Osteocyte (in vitro differentiated cells): ENCODE data around the gene AMBP. TPM values are rescaled to one million over a fixed set of nuclear protein-coding genes. Genes with fewer than 3 reads are reported as not detected.

Experiments
- DNase-seq: peaks from one replicate; pipeline ENCODE4 v3.0.0; 2021; ENCODE audit warnings: mixed read lengths; ENCODE audit not compliant: unreplicated experiment; ENCODE audit errors: extremely low spot score
- H3K27ac Mint-ChIP-seq: one replicate; pipeline ENCODE4 v1.8.0; 2021; ENCODE audit warnings: mild to moderate bottlenecking, mixed read lengths; ENCODE audit not compliant: unreplicated experiment
- H3K27me3 Mint-ChIP-seq: one replicate; pipeline ENCODE4 v1.8.0; 2021; ENCODE audit warnings: mixed read lengths; ENCODE audit not compliant: unreplicated experiment
- H3K36me3 Mint-ChIP-seq: one replicate; pipeline ENCODE4 v1.8.0; 2021; ENCODE audit warnings: mixed read lengths; ENCODE audit not compliant: unreplicated experiment
- H3K4me1 Mint-ChIP-seq: one replicate; pipeline ENCODE4 v1.8.0; 2021; ENCODE audit warnings: mixed read lengths; ENCODE audit not compliant: unreplicated experiment
- H3K4me3 Mint-ChIP-seq: one replicate; pipeline ENCODE4 v1.8.0; 2021; ENCODE audit warnings: mild to moderate bottlenecking, moderate library complexity, mixed read lengths; ENCODE audit not compliant: unreplicated experiment
- H3K9me3 Mint-ChIP-seq: one replicate; pipeline ENCODE4 v1.8.0; 2021; ENCODE audit warnings: mixed read lengths; ENCODE audit not compliant: unreplicated experiment
- total RNA-seq: library from RNA; stranded (reverse); gene quantifications from 2 replicates; pipeline ENCODE4 v1.2.1, GENCODE V29; 2021
- TF ChIP-seq, protein P1 (sequence below): fragments of 200-600 bp; sonication (generic); IDR thresholded peaks from 2 replicates; pipeline ENCODE4 v1.5.0; 2021; ENCODE audit warnings: antibody characterized with exemption, mild to moderate bottlenecking, moderate library complexity

Gene AMBP
- total RNA-seq, 1 donor from 2014 or later: not detected

DNA sequence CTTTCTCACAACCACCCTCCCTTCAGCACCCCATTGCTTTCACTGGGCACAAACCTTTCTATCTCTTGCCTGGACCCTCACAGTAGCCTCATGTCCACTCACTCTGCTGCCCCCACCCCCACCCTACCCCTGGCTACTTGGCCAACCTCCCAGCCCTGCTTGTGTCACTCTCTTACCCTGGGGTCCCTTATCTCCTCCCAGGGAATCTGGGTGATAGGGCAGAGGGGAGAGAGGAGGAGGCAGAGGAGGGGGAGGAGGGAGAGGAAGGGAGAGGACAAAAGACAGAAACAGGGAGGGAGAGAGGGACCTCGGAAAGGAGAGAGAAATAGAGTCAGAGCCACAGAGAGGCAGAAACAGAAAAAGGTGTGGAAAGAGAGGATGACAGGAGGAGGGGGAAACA is 46.0 kb upstream of the AMBP start:
- H3K27me3 Mint-ChIP-seq: peaks cover 17% of the 10 kb centered on the region
- no peak overlapping the region for H3K4me3 Mint-ChIP-seq
- no peaks in the 10 kb centered on the region for H3K9me3 Mint-ChIP-seq
- peaks cover 3% of the 10 kb centered on the region for H3K4me1 Mint-ChIP-seq
- no peaks in the 10 kb centered on the region for H3K36me3 Mint-ChIP-seq
- TF ChIP-seq, protein P1, sequence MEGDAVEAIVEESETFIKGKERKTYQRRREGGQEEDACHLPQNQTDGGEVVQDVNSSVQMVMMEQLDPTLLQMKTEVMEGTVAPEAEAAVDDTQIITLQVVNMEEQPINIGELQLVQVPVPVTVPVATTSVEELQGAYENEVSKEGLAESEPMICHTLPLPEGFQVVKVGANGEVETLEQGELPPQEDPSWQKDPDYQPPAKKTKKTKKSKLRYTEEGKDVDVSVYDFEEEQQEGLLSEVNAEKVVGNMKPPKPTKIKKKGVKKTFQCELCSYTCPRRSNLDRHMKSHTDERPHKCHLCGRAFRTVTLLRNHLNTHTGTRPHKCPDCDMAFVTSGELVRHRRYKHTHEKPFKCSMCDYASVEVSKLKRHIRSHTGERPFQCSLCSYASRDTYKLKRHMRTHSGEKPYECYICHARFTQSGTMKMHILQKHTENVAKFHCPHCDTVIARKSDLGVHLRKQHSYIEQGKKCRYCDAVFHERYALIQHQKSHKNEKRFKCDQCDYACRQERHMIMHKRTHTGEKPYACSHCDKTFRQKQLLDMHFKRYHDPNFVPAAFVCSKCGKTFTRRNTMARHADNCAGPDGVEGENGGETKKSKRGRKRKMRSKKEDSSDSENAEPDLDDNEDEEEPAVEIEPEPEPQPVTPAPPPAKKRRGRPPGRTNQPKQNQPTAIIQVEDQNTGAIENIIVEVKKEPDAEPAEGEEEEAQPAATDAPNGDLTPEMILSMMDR: no peak
- no peak for DNase-seq
- no peak overlapping the region for H3K27ac Mint-ChIP-seq

DNA sequence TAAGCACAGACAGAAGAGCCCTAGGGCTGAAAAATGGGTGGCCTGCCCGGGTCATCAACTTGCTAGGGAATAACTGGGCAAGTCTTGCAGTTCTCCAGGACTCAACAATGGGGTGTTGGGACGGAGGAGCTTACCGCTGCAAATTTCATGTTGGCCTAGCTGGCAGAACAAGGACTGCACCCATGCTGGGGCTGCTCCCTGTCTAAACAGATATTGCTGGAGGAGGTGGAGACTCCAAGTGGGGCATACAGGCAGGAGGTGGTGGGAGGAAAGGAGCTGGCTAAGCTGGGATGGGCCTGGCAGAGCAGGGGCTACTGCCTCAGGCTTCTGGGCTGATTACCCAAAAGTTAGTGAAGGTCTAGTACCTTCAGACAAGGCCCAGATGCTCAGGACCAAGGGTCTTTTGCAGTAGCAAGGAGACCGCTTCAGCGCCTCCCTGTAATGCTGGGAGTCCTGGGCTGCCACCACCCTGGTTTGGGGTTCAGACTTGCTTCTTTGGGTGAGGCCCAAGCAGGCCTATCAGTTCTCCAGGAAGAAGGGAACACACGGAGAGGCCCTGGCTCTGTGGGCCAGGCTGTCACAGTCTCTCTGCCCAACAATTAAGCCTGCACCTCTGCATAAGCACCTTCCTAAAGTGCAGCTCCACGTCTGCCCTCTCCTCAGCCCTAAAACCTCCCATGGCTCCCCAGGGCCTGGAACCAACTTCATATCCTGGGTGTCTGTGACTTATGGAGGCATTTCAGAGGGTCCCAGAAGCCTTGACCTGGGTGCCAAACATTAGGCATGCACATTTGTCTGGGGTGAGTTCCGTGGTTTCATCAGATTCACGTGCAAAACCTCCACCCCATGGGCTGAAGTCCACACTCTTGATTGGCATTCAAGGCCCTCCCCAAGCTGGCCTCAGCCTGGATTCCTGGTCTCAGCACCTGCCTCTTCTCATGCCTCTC is 45.2 kb upstream of the AMBP start:
- TF ChIP-seq, protein P1: no peak
- Mint-ChIP-seq H3K4me3 (no peak overlapping the region), H3K4me1 (peaks cover 3% of the 10 kb centered on the region), H3K27ac (no peak overlapping the region), H3K36me3 (no peaks in the 10 kb centered on the region), H3K27me3 (peaks cover 20% of the 10 kb centered on the region), H3K9me3 (no peaks in the 10 kb centered on the region)
- DNase-seq: no peak

DNA sequence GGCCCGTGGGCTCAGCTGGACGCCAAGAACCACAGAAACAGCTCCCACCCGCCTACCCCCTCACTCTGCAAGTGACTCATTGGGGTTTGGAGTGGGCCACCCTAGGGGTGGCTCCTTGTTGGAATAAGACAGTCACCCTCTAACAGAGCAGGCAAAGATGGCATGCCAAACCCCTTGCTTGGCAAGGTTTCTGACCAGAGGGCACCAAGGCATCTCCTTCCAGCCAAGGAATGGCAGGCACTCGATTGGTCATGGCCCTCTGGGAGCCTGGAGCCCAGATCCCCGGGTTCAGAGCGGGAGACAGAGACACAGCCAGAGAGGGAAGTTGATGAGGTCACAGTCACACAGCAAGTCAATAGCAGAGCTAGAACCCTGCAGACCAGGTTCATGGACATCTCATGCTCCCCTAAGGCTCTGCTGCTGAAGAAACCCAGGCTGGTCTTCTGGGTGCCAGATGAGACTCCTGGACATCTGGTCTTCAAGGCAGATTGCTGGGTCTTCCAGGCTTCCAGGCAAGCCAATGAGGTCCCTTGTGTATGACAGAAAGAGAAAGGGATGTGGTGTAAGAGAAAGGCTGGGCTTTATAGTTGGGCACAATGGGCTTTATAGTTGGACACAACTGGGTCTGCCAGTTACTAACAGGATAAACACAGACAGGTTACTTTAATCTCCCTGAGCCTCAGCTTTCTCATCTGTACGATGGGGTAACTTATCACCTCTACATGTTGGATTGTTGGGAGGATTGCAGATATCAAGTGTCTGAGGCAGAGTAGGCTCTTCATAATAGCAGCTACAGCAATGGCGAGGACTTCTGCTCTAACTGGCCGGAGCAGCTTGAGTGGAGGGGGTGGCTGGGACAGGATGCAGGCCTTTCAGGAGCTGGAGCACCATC is 44.3 kb upstream of the AMBP start:
- no peaks in the 10 kb centered on the region for H3K9me3 Mint-ChIP-seq
- no peak overlapping the region for H3K27ac Mint-ChIP-seq
- H3K4me1 Mint-ChIP-seq: peaks cover 3% of the 10 kb centered on the region
- no peak overlapping the region for H3K4me3 Mint-ChIP-seq
- H3K27me3 Mint-ChIP-seq: peaks cover 28% of the 10 kb centered on the region
- no peak for DNase-seq
- H3K36me3 Mint-ChIP-seq: no peaks in the 10 kb centered on the region
- TF ChIP-seq, protein P1: no peak

DNA sequence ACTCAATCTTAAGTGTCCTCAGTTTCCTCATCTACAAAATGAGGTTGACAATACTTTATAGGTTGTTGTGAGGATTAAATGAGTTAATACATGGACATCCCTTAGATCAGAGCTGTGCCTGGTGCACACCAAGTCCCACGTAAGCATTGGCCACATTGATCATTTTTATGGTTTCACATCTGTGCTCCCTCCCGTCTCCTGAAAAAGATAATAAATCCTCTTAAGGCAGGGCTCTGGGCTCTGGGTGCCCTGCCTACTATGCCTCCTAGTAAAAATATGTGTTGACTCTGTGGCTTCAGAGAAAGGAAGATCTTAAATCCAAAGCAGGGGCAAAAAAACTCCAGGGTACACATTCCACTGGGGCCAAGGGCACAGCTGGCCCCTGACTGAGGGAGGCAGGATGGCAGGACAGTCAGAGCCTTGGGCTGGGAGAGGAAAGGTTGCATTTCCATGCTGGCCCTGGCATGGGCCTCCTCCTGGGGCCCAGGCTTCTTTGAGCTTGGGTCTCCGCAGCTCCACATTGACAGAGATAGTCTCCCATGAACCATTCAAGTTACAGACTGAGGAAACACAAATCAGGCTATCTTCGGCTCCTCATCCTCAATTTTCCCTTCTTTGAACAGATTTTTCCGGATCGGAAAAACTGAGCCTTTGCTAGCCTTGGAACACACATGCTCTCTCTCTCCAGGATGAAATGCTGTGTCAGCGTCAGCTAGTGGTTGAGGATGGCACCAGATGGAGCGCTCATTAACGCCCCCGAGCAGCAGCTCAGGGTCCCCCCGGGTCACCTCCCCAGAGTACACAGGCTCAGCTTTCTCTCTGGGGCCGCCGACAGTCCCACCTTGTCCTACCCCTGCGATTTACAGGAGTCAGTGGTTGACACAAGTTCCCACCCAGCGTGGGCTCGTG is 43.4 kb upstream of the AMBP start:
- TF ChIP-seq, protein P1: no peak
- Mint-ChIP-seq H3K27me3 (peaks cover 33% of the 10 kb centered on the region), H3K36me3 (no peaks in the 10 kb centered on the region), H3K27ac (no peak overlapping the region), H3K4me1 (peaks cover 3% of the 10 kb centered on the region), H3K4me3 (no peak overlapping the region), H3K9me3 (no peaks in the 10 kb centered on the region)
- no peak for DNase-seq
